ENCODE measurements around the gene FAM89A. TPM values are rescaled to one million over a fixed set of nuclear protein-coding genes. Genes with fewer than 3 reads are reported as not detected.

The FAM89A gene
- total RNA-seq, 1 donor from 2014 or later: 5.2 TPM

DNA sequence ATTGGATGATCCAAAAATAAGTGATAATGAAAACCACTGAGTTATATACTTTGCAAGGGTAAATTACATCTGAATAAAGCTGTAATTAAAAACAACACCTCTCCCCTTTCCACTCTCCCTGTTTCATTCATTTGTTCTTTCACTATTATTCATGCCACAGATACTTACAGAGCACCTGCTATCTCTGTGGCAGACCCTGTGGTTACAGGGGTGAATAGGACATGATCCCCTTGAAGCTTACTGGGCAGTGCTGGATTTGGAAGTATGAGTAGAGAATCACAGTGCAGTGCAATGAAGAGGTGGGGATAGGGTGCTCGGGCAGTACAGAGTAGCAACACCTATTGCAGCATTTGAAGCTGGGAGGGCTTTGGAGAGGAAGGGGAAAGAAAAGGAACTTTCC is 39.4 kb downstream of the FAM89A start:
- DNase-seq (no peak), ATAC-seq (ENCODE audit: low read depth) (no peak)
- TF ChIP-seq, protein P1, sequence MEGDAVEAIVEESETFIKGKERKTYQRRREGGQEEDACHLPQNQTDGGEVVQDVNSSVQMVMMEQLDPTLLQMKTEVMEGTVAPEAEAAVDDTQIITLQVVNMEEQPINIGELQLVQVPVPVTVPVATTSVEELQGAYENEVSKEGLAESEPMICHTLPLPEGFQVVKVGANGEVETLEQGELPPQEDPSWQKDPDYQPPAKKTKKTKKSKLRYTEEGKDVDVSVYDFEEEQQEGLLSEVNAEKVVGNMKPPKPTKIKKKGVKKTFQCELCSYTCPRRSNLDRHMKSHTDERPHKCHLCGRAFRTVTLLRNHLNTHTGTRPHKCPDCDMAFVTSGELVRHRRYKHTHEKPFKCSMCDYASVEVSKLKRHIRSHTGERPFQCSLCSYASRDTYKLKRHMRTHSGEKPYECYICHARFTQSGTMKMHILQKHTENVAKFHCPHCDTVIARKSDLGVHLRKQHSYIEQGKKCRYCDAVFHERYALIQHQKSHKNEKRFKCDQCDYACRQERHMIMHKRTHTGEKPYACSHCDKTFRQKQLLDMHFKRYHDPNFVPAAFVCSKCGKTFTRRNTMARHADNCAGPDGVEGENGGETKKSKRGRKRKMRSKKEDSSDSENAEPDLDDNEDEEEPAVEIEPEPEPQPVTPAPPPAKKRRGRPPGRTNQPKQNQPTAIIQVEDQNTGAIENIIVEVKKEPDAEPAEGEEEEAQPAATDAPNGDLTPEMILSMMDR (IDR thresholded peaks at IDR 0.05): no peak
- Mint-ChIP-seq H3K4me1 (no peaks in the 10 kb centered on the region), H3K4me3 (no peak overlapping the region), H3K27ac (no peak overlapping the region), H3K36me3 (ENCODE audit: low read depth) (peaks cover 37% of the 10 kb centered on the region), H3K27me3 (no peaks in the 10 kb centered on the region), H3K9me3 (peaks cover 19% of the 10 kb centered on the region)
- POLR2A ChIA-PET: no interaction called here
- CTCF ChIA-PET: no interaction called here
- intact Hi-C loops (cut with micrococcal nuclease): no loop called here

DNA sequence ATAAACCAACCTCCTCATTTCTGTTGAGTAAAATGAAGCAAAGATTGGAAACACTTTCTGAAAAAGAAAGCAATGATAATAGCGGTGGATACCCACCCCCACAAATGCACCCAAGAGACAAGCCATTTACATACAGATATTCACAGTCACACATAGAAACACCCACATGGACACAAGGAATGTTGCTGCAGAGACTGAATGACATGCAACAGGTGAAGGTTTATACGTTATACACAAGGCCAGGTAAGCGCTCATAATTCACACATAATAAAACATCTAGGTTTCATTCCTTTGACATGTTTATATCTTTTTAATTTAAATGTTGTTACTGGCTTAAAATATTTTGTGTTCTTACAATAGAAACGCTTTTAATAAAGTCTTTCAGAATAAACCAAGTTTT is 39.9 kb downstream of the FAM89A start:
- peaks cover 41% of the 10 kb centered on the region for H3K36me3 Mint-ChIP-seq (ENCODE audit: low read depth)
- no peak overlapping the region for H3K4me3 Mint-ChIP-seq
- TF ChIP-seq, protein P1 (IDR thresholded peaks at IDR 0.05): no peak
- ATAC-seq (ENCODE audit: low read depth) (no peak), DNase-seq (no peak)
- H3K27ac Mint-ChIP-seq: no peak overlapping the region
- ChIA-PET CTCF (no interaction called here), POLR2A (no interaction called here)
- H3K4me1 Mint-ChIP-seq: no peaks in the 10 kb centered on the region
- intact Hi-C loops (cut with micrococcal nuclease): no loop called here
- H3K9me3 Mint-ChIP-seq: peaks cover 15% of the 10 kb centered on the region
- H3K27me3 Mint-ChIP-seq: no peaks in the 10 kb centered on the region

DNA sequence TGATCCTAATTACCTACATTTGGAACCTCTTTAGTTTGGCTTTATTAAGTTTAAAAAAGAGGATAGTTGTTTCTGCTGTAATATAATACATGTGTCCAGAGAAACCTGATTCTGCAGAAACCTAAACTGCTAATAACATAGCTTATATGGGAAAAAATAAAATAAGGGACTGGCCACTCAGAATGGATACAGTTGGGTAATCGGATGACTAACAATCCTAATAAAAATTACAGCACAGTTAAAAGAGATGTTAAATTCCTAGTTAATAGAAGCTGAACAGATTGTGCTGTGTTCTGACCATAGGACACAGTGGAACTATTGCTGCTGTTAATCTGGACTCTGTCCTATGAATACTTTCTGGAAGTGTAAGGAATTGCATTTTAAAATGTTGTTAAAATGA is 45.2 kb downstream of the FAM89A start:
- H3K36me3 Mint-ChIP-seq (ENCODE audit: low read depth): peaks cover 43% of the 10 kb centered on the region
- ATAC-seq (ENCODE audit: low read depth): no peak
- POLR2A ChIA-PET: no interaction called here

DNA sequence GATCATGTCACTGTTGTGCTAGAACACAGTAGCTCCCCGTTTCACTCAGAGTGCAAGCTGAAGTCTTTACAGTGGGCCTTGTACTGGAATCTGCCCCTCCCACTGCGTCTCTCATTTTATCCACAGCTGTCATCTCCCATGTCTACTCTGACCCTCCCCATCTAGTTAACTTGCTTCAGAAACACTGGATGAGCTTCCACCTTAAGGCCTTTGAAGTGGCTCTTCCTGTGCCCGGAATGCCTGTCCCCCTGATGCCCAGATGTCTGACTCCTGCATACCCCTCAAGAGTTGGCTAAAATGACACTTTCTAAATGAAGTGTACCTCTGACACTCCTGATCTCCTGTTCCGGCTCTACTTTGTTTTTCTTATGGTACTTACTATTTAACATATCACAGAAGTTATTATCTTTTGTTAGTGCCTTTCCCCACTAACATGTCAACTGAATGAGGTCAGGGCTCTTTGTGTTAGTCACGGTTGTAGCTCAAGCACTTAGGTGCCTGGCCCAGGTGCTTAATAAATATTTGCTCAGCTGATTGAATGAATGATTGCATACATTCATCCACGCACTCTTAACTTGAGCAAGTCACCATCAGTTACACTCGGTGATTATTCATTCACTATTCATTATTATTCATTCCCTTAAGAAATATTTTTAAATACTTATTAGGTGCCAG is 47.8 kb downstream of the FAM89A start:
- Mint-ChIP-seq H3K36me3 (ENCODE audit: low read depth) (peaks cover 55% of the 10 kb centered on the region), H3K4me3 (no peak overlapping the region), H3K4me1 (no peaks in the 10 kb centered on the region), H3K27me3 (no peaks in the 10 kb centered on the region), H3K9me3 (no peaks in the 10 kb centered on the region), H3K27ac (no peak overlapping the region)
- intact Hi-C loops (cut with micrococcal nuclease): no loop called here
- DNase-seq (no peak), ATAC-seq (ENCODE audit: low read depth) (no peak)
- POLR2A ChIA-PET: no interaction called here
- TF ChIP-seq, protein P1 (IDR thresholded peaks at IDR 0.05): no peak
- CTCF ChIA-PET: no interaction called here

More for the DNA sequence above, 45.2 kb downstream of the FAM89A start:
- no peak for DNase-seq
- intact Hi-C loops (cut with micrococcal nuclease): no loop called here
- CTCF ChIA-PET: no interaction called here
- no peaks in the 10 kb centered on the region for H3K4me1 Mint-ChIP-seq
- no peak overlapping the region for H3K27ac Mint-ChIP-seq
- H3K27me3 Mint-ChIP-seq: no peaks in the 10 kb centered on the region
- no peak overlapping the region for H3K4me3 Mint-ChIP-seq
- TF ChIP-seq, protein P1 (IDR thresholded peaks at IDR 0.05): no peak
- no peaks in the 10 kb centered on the region for H3K9me3 Mint-ChIP-seq

DNA sequence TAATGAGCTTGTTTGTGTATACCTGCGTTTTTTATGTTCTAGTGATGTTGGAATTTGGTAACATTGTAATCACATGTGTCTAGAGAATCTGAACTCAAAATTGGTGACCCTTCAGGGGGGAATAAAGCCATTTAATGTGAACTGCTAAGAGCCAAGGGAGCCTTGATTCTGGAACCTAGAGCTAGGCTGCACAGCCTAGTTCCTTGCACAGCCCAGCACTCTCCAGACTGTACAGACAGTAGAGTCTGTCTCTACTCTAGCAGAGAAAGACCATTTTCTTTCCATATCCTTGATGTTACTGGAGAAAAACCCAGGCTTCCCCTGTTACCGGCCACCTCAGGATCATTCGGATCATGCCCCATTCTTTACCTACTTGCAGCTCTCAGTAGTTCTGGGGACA is 52.6 kb downstream of the FAM89A start:
- CTCF ChIA-PET: no interaction called here
- H3K4me3 Mint-ChIP-seq: no peak overlapping the region

More for the DNA sequence above, 52.6 kb downstream of the FAM89A start:
- POLR2A ChIA-PET: no interaction called here
- Mint-ChIP-seq H3K27me3 (no peaks in the 10 kb centered on the region), H3K9me3 (no peaks in the 10 kb centered on the region), H3K4me1 (peaks cover 13% of the 10 kb centered on the region), H3K36me3 (ENCODE audit: low read depth) (peaks cover 52% of the 10 kb centered on the region), H3K27ac (no peak overlapping the region)
- intact Hi-C loops (cut with micrococcal nuclease): no loop called here
- TF ChIP-seq, protein P1 (IDR thresholded peaks at IDR 0.05): no peak
- DNase-seq (no peak), ATAC-seq (ENCODE audit: low read depth) (no peak)
